ENCODE data around the gene CELSR1. TPM values are rescaled to one million over a fixed set of nuclear protein-coding genes. Genes with fewer than 3 reads are reported as not detected.
A peak's percentile ranks its signal among the peaks of the same experiment; 100 is the strongest.

CELSR1 gene
- polyA plus RNA-seq, 4 donors, result 0.27 to 3.0 (median 1.9) TPM; not detected in 1

- peaks cover 0 to 43% (median 0%) of the 10 kb centered on the region in 3 donors for H3K36me3 ChIP-seq (ENCODE audit: control insufficient read depth in 3 of 3, insufficient read depth in 2 of 3, low read depth in 1 of 3, low read length in 3 of 3)
- FAIRE-seq, result no peak
- H3K4me3 ChIP-seq (ENCODE audit: low read depth in 1 of 3, low read length in 3 of 3), result no peak overlapping the region
- H3K4me1 ChIP-seq (ENCODE audit: control insufficient read depth in 3 of 3, insufficient read depth in 2 of 3, low read depth in 1 of 3, low read length in 2 of 3), result peaks cover 11 to 79% (median 24%) of the 10 kb centered on the region in 3 donors
- DNase-seq, result no peak
- no peaks in the 10 kb centered on the region for H3K27me3 ChIP-seq (ENCODE audit: control insufficient read depth in 3 of 3, insufficient read depth in 3 of 3, low read length in 3 of 3)
- H3K9me3 ChIP-seq (ENCODE audit: control insufficient read depth in 2 of 2, insufficient read depth in 1 of 2, low read depth in 1 of 2, low read length in 1 of 2), result no peaks in the 10 kb centered on the region
- WGBS, 3 donors, result 97 to 98% (median 97%) methylated on average over 11 of the region's 11 CpGs
- no peak overlapping the region for H3K27ac ChIP-seq (ENCODE audit: low read depth in 1 of 3, low read length in 2 of 3)
Observed at GRCh38 chr22:46583571-46583970, 46.2 kb upstream of the CELSR1 start.

- peak; percentile 65 to 94 for DNase-seq
- H3K36me3 ChIP-seq (ENCODE audit: control insufficient read depth in 3 of 3, insufficient read depth in 2 of 3, low read depth in 1 of 3, low read length in 3 of 3), result peaks cover 0 to 42% (median 0%) of the 10 kb centered on the region in 3 donors
- H3K27me3 ChIP-seq (ENCODE audit: control insufficient read depth in 3 of 3, insufficient read depth in 3 of 3, low read length in 3 of 3), result no peaks in the 10 kb centered on the region
- H3K27ac ChIP-seq (ENCODE audit: low read depth in 1 of 3, low read length in 2 of 3), result peak overlapping the region; percentile 81 to 89 (median 89)
- no peak overlapping the region for H3K4me3 ChIP-seq (ENCODE audit: low read depth in 1 of 3, low read length in 3 of 3)
- no peaks in the 10 kb centered on the region for H3K9me3 ChIP-seq (ENCODE audit: control insufficient read depth in 2 of 2, insufficient read depth in 1 of 2, low read depth in 1 of 2, low read length in 1 of 2)
- WGBS, 3 donors, result 41 to 69% (median 42%) methylated on average over 14 of the region's 14 CpGs
- FAIRE-seq, result no peak
- peaks cover 11 to 80% (median 23%) of the 10 kb centered on the region in 3 donors for H3K4me1 ChIP-seq (ENCODE audit: control insufficient read depth in 3 of 3, insufficient read depth in 2 of 3, low read depth in 1 of 3, low read length in 2 of 3)
Observed at GRCh38 chr22:46582281-46582933, 45.0 kb upstream of the CELSR1 start.

- WGBS, 3 donors, result 56 to 67% (median 57%) methylated on average over 14 of the region's 14 CpGs
- Histone ChIP-seq H3K27ac (ENCODE audit: low read depth in 1 of 3, low read length in 2 of 3) (peak overlapping the region; percentile 81 to 89 (median 89)), H3K4me3 (ENCODE audit: low read depth in 1 of 3, low read length in 3 of 3) (no peak overlapping the region), H3K4me1 (ENCODE audit: control insufficient read depth in 3 of 3, insufficient read depth in 2 of 3, low read depth in 1 of 3, low read length in 2 of 3) (peaks cover 11 to 72% (median 20%) of the 10 kb centered on the region in 3 donors), H3K9me3 (ENCODE audit: control insufficient read depth in 2 of 2, insufficient read depth in 1 of 2, low read depth in 1 of 2, low read length in 1 of 2) (no peaks in the 10 kb centered on the region), H3K36me3 (ENCODE audit: control insufficient read depth in 3 of 3, insufficient read depth in 2 of 3, low read depth in 1 of 3, low read length in 3 of 3) (peaks cover 0 to 35% (median 0%) of the 10 kb centered on the region in 3 donors), H3K27me3 (ENCODE audit: control insufficient read depth in 3 of 3, insufficient read depth in 3 of 3, low read length in 3 of 3) (no peaks in the 10 kb centered on the region)
- peak; percentile 44 to 66 for DNase-seq
- no peak for FAIRE-seq
Observed at GRCh38 chr22:46581538-46582244, 44.3 kb upstream of the CELSR1 start.

GRCh38 chr22:46580940-46581537 lies 43.6 kb upstream of the CELSR1 start:
- DNase-seq, result peak in 1 of 2 donors; percentile 73
- 22 to 57% (median 34%) methylated on average over 13 of the region's 13 CpGs for WGBS, 3 donors
- FAIRE-seq, result no peak
- no peaks in the 10 kb centered on the region for H3K9me3 ChIP-seq (ENCODE audit: control insufficient read depth in 2 of 2, insufficient read depth in 1 of 2, low read depth in 1 of 2, low read length in 1 of 2)
- peak overlapping the region; percentile 81 to 89 (median 89) for H3K27ac ChIP-seq (ENCODE audit: low read depth in 1 of 3, low read length in 2 of 3)
- H3K4me3 ChIP-seq (ENCODE audit: low read depth in 1 of 3, low read length in 3 of 3), result no peak overlapping the region
- no peaks in the 10 kb centered on the region for H3K27me3 ChIP-seq (ENCODE audit: control insufficient read depth in 3 of 3, insufficient read depth in 3 of 3, low read length in 3 of 3)
- H3K36me3 ChIP-seq (ENCODE audit: control insufficient read depth in 3 of 3, insufficient read depth in 2 of 3, low read depth in 1 of 3, low read length in 3 of 3), result peaks cover 0 to 30% (median 0%) of the 10 kb centered on the region in 3 donors
- H3K4me1 ChIP-seq (ENCODE audit: control insufficient read depth in 3 of 3, insufficient read depth in 2 of 3, low read depth in 1 of 3, low read length in 2 of 3), result peaks cover 11 to 70% (median 17%) of the 10 kb centered on the region in 3 donors

GRCh38 chr22:46579751-46580449 lies 42.5 kb upstream of the CELSR1 start:
- DNase-seq (no peak), FAIRE-seq (no peak)
- Histone ChIP-seq H3K36me3 (ENCODE audit: control insufficient read depth in 3 of 3, insufficient read depth in 2 of 3, low read depth in 1 of 3, low read length in 3 of 3) (peaks cover 0 to 24% (median 0%) of the 10 kb centered on the region in 3 donors), H3K4me3 (ENCODE audit: low read depth in 1 of 3, low read length in 3 of 3) (peak overlapping the region in 2 of 3 donors; percentile 82 to 84), H3K9me3 (ENCODE audit: control insufficient read depth in 2 of 2, insufficient read depth in 1 of 2, low read depth in 1 of 2, low read length in 1 of 2) (no peaks in the 10 kb centered on the region), H3K27me3 (ENCODE audit: control insufficient read depth in 3 of 3, insufficient read depth in 3 of 3, low read length in 3 of 3) (no peaks in the 10 kb centered on the region), H3K4me1 (ENCODE audit: control insufficient read depth in 3 of 3, insufficient read depth in 2 of 3, low read depth in 1 of 3, low read length in 2 of 3) (peaks cover 11 to 72% (median 11%) of the 10 kb centered on the region in 3 donors), H3K27ac (ENCODE audit: low read depth in 1 of 3, low read length in 2 of 3) (peak overlapping the region; percentile 79 to 89 (median 89))
- 29 to 79% (median 50%) methylated on average over 14 of the region's 14 CpGs for WGBS, 3 donors

GRCh38 chr22:46578824-46579561 lies 41.6 kb upstream of the CELSR1 start:
- peak; percentile 83 for DNase-seq
- H3K4me1 ChIP-seq (ENCODE audit: control insufficient read depth in 3 of 3, insufficient read depth in 2 of 3, low read depth in 1 of 3, low read length in 2 of 3), result peaks cover 11 to 69% (median 15%) of the 10 kb centered on the region in 3 donors
- 22 to 41% (median 35%) methylated on average over 14 to 15 of the region's 15 CpGs for WGBS, 3 donors
- peak overlapping the region; percentile 79 to 89 (median 89) for H3K27ac ChIP-seq (ENCODE audit: low read depth in 1 of 3, low read length in 2 of 3)
- no peak for FAIRE-seq
- no peaks in the 10 kb centered on the region for H3K27me3 ChIP-seq (ENCODE audit: control insufficient read depth in 3 of 3, insufficient read depth in 3 of 3, low read length in 3 of 3)
- H3K4me3 ChIP-seq (ENCODE audit: low read depth in 1 of 3, low read length in 3 of 3), result peak overlapping the region in 2 of 3 donors; percentile 82 to 84
- H3K36me3 ChIP-seq (ENCODE audit: control insufficient read depth in 3 of 3, insufficient read depth in 2 of 3, low read depth in 1 of 3, low read length in 3 of 3), result peaks cover 0 to 15% (median 0%) of the 10 kb centered on the region in 3 donors
- no peaks in the 10 kb centered on the region for H3K9me3 ChIP-seq (ENCODE audit: control insufficient read depth in 2 of 2, insufficient read depth in 1 of 2, low read depth in 1 of 2, low read length in 1 of 2)

GRCh38 chr22:46578251-46578823 lies 40.9 kb upstream of the CELSR1 start:
- Histone ChIP-seq H3K27me3 (ENCODE audit: control insufficient read depth in 3 of 3, insufficient read depth in 3 of 3, low read length in 3 of 3) (no peaks in the 10 kb centered on the region), H3K36me3 (ENCODE audit: control insufficient read depth in 3 of 3, insufficient read depth in 2 of 3, low read depth in 1 of 3, low read length in 3 of 3) (peaks cover 0 to 10% (median 0%) of the 10 kb centered on the region in 3 donors), H3K4me3 (ENCODE audit: low read depth in 1 of 3, low read length in 3 of 3) (peak overlapping the region; percentile 9 to 84 (median 82)), H3K4me1 (ENCODE audit: control insufficient read depth in 3 of 3, insufficient read depth in 2 of 3, low read depth in 1 of 3, low read length in 2 of 3) (peaks cover 11 to 65% (median 15%) of the 10 kb centered on the region in 3 donors), H3K27ac (ENCODE audit: low read depth in 1 of 3, low read length in 2 of 3) (peak overlapping the region; percentile 79 to 89 (median 89)), H3K9me3 (ENCODE audit: control insufficient read depth in 2 of 2, insufficient read depth in 1 of 2, low read depth in 1 of 2, low read length in 1 of 2) (no peaks in the 10 kb centered on the region)
- FAIRE-seq (no peak), DNase-seq (peak in 1 of 2 donors; percentile 48)
- WGBS, 3 donors, result 11 to 38% (median 36%) methylated on average over 9 of the region's 9 CpGs

All from small intestine (tissue), 7 donors.